GM12891 (cell line): ENCODE results near the gene IGDCC3.

Experiments used
- PAX5 ChIP-seq: IDR thresholded peaks from 2 replicates; pipeline ENCODE4 v1.6.1; 2011; ENCODE audit warnings: low read length, moderate library complexity, mild to moderate bottlenecking; ENCODE audit not compliant: insufficient read depth, severe bottlenecking
- POLR2A ChIP-seq: IDR thresholded peaks from 2 replicates; pipeline ENCODE4 v1.6.1; 2011; ENCODE audit warnings: low read depth, low read length, control low read depth
- POLR2AphosphoS5 ChIP-seq: IDR thresholded peaks from 2 replicates; pipeline ENCODE4 v1.6.1; 2011; ENCODE audit warnings: low read depth, low read length, control low read depth
- POU2F2 ChIP-seq: IDR thresholded peaks from 2 replicates; pipeline ENCODE4 v1.6.1; 2011; ENCODE audit warnings: low read depth, mild to moderate bottlenecking, control low read depth, low read length, moderate library complexity
- SPI1 ChIP-seq: IDR thresholded peaks from 2 replicates; pipeline ENCODE4 v1.6.1; 2011; ENCODE audit warnings: low read depth, low read length, control low read depth
- TAF1 ChIP-seq: IDR thresholded peaks from 2 replicates; pipeline ENCODE4 v1.6.1; 2011; ENCODE audit warnings: low read depth, low read length, control low read depth

- TF ChIP-seq POLR2A (no peak), POLR2AphosphoS5 (no peak), TAF1 (no peak), SPI1 (no peak), POU2F2 (no peak), PAX5 (no peak)
Observed at GRCh38 chr15:65408324-65409035, 30.7 kb upstream of the IGDCC3 start.
